ENCODE results near the gene FSTL1.

Gene FSTL1

GRCh38 chr3:120436523-120437050 is 14.2 kb downstream of the FSTL1 start:
- H3K4me3 ChIP-seq (ENCODE audit: low read depth, low read length), result no peak overlapping the region
- H3K9me3 ChIP-seq (ENCODE audit: control insufficient read depth, insufficient read depth, low read depth, low read length), result no peaks in the 10 kb centered on the region
- no peak for TF ChIP-seq ZNF24 (tag by site-specific recombination; IDR thresholded peaks at IDR 0.05)
- TF ChIP-seq, protein P1, sequence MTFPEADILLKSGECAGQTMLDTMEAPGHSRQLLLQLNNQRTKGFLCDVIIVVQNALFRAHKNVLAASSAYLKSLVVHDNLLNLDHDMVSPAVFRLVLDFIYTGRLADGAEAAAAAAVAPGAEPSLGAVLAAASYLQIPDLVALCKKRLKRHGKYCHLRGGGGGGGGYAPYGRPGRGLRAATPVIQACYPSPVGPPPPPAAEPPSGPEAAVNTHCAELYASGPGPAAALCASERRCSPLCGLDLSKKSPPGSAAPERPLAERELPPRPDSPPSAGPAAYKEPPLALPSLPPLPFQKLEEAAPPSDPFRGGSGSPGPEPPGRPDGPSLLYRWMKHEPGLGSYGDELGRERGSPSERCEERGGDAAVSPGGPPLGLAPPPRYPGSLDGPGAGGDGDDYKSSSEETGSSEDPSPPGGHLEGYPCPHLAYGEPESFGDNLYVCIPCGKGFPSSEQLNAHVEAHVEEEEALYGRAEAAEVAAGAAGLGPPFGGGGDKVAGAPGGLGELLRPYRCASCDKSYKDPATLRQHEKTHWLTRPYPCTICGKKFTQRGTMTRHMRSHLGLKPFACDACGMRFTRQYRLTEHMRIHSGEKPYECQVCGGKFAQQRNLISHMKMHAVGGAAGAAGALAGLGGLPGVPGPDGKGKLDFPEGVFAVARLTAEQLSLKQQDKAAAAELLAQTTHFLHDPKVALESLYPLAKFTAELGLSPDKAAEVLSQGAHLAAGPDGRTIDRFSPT (tag by site-specific recombination; IDR thresholded peaks at IDR 0.05), result no peak
- TF ChIP-seq KLF7 (tag by site-specific recombination; IDR thresholded peaks at IDR 0.05; ENCODE audit: borderline replicate concordance), result no peak
- TF ChIP-seq, protein P2, sequence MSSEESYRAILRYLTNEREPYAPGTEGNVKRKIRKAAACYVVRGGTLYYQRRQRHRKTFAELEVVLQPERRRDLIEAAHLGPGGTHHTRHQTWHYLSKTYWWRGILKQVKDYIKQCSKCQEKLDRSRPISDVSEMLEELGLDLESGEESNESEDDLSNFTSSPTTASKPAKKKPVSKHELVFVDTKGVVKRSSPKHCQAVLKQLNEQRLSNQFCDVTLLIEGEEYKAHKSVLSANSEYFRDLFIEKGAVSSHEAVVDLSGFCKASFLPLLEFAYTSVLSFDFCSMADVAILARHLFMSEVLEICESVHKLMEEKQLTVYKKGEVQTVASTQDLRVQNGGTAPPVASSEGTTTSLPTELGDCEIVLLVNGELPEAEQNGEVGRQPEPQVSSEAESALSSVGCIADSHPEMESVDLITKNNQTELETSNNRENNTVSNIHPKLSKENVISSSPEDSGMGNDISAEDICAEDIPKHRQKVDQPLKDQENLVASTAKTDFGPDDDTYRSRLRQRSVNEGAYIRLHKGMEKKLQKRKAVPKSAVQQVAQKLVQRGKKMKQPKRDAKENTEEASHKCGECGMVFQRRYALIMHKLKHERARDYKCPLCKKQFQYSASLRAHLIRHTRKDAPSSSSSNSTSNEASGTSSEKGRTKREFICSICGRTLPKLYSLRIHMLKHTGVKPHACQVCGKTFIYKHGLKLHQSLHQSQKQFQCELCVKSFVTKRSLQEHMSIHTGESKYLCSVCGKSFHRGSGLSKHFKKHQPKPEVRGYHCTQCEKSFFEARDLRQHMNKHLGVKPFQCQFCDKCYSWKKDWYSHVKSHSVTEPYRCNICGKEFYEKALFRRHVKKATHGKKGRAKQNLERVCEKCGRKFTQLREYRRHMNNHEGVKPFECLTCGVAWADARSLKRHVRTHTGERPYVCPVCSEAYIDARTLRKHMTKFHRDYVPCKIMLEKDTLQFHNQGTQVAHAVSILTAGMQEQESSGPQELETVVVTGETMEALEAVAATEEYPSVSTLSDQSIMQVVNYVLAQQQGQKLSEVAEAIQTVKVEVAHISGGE (tag by site-specific recombination; conservative IDR thresholded peaks at IDR 0.05; ENCODE audit: low read depth), result no peak
- TF ChIP-seq KLF8 (tag by site-specific recombination; IDR thresholded peaks at IDR 0.05), result no peak
- TF ChIP-seq TRIM28 (IDR thresholded peaks at IDR 0.05; ENCODE audit: borderline replicate concordance, low read length), result no peak
- no peak for TF ChIP-seq ZNF266 (tag by site-specific recombination; IDR thresholded peaks at IDR 0.05; ENCODE audit: low read depth)
- no peak for TF ChIP-seq ZNF148 (tag by site-specific recombination; IDR thresholded peaks at IDR 0.05; ENCODE audit: borderline replicate concordance)
- H3K4me1 ChIP-seq (ENCODE audit: control insufficient read depth, insufficient read depth, low read length), result no peaks in the 10 kb centered on the region
- peaks cover 0 to 68% of the 10 kb centered on the region in 2 experiments; a peak in 2 of 3 replicates for H3K36me3 ChIP-seq (ENCODE audit: control insufficient read depth in 2 of 2, insufficient read depth in 1 of 2, low read length in 2 of 2)
- CTCF ChIA-PET, result interaction anchor here (0.5 kb wide), 1 partner anchor 122 kb away, joined by 3 read pairs; no protein-coding TSS in a partner anchor
- no peak overlapping the region for H3K27ac ChIP-seq (ENCODE audit: extremely low read depth, low read depth, low read length)
- POLR2A ChIA-PET, result interaction anchor here (1.4 to 1.5 kb wide), 2 partner anchors 14 to 18 kb away, joined by 3 read pairs; partner anchors contain the start of gene FSTL1

DNA sequence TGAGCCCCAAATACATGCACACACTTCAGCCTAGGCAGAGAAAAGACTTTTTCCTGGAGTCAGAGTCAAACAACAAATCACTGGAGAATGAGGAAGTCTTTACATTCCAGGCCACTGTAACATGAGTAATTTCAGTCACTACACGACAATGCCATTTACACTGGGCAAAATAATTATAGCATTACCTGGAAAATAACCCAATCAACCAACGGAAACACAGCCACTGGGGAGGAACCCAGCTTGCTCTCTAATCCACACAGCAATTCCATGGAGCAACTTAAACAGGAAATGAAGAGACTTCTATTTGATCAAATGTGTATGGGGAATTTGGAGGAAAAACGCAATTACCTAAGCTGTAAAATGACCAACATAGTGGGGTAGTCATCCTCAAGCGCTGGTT is 15.2 kb downstream of the FSTL1 start:
- Histone ChIP-seq H3K36me3 (ENCODE audit: control insufficient read depth in 2 of 2, insufficient read depth in 1 of 2, low read length in 2 of 2) (peaks cover 5 to 67% of the 10 kb centered on the region in 2 experiments; a peak in 2 of 3 replicates), H3K4me1 (ENCODE audit: control insufficient read depth, insufficient read depth, low read length) (no peaks in the 10 kb centered on the region), H3K9me3 (ENCODE audit: control insufficient read depth, insufficient read depth, low read depth, low read length) (no peaks in the 10 kb centered on the region), H3K4me3 (ENCODE audit: low read depth, low read length) (no peak overlapping the region), H3K27ac (ENCODE audit: extremely low read depth, low read depth, low read length) (no peak overlapping the region)
- TF ChIP-seq ZNF768 (tag by site-specific recombination; IDR thresholded peaks at IDR 0.05) (no peak), SP7 (tag by site-specific recombination; IDR thresholded peaks at IDR 0.05) (0 out of 2 replicates have a peak, but pooled peaks have one; percentile 42)
- POLR2A ChIA-PET, result no interaction called here
- CTCF ChIA-PET, result interaction anchor here (0.7 to 0.9 kb wide), 2 partner anchors 15 to 450 kb away, joined by 3 read pairs; no protein-coding TSS in a partner anchor

DNA sequence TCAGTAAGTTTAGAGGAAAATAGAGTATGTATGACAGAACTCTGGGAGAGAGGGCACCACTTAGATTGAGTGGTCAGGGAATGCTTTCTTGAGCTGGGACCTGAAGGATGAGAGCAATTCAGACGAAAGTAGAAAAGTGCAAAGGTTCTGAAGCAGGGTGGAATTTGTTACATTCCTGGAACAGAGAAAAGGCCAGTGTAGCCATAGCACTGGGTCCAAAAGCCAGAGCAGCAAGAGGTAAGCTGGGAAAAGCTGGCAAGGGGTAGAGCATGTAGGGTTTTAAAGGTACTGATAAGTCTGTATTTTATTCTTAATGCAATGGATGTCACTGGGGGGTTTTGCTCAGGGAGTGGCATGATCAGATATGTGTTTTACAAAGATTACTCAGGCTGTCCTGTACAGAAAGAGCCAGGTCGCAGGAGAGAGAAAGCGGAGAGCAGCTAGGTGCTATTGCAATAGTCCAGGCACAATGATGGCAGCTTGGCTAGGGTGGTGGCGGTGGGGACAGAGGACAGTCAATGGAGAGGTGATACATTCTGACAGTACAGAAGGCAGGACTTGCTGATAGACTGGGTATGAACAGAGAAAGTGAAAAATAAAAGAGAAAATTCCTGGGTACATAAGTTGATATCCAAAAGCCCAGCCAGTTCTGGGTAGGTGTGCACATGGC is 17.0 kb downstream of the FSTL1 start:
- Histone ChIP-seq H3K4me1 (ENCODE audit: control insufficient read depth, insufficient read depth, low read length) (no peaks in the 10 kb centered on the region), H3K9me3 (ENCODE audit: control insufficient read depth, insufficient read depth, low read depth, low read length) (no peaks in the 10 kb centered on the region), H3K36me3 (ENCODE audit: control insufficient read depth in 2 of 2, insufficient read depth in 1 of 2, low read length in 2 of 2) (peaks cover 6 to 67% of the 10 kb centered on the region in 2 experiments; a peak in 2 of 3 replicates), H3K27ac (ENCODE audit: extremely low read depth, low read depth, low read length) (no peak overlapping the region), H3K4me3 (ENCODE audit: low read depth, low read length) (no peak overlapping the region)
- no peak for TF ChIP-seq ZNF23 (tag by site-specific recombination; IDR thresholded peaks at IDR 0.05; ENCODE audit: borderline replicate concordance)
- POLR2A ChIA-PET, result no interaction called here
- CTCF ChIA-PET, result interaction anchor here (1.2 kb wide), 1 partner anchor 125 kb away, joined by 3 read pairs; no protein-coding TSS in a partner anchor
